ENCODE data around the gene MOCS1.
A peak's percentile ranks its signal among the peaks of the same experiment; 100 is the strongest.

The MOCS1 gene

DNA sequence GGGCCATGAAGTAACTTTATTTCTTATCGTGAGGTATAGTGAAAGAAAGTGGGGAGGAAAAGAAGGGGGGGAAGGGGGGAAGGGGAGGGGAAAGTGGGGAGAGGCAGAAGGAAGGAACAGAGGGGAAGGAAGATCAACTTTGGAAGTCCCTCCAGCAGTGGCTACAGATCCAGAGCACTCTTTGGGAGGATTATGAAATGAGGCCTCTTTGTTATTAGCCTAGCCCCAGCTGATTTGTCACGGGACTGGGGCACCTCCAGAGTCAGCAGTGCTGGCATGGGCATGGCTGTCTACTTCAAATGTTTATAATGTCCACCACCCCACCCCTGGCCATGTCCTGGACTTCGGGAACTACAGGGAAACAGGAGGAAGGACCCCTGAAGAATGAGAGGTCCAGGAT, 7.6 kb downstream of the MOCS1 start:
- H3K27ac Mint-ChIP-seq, result peak overlapping the region in 1 of 2 donors; percentile 80
- H3K4me3 Mint-ChIP-seq, result no peak overlapping the region
- peaks cover 4 to 11% of the 10 kb centered on the region in 2 donors for H3K27me3 Mint-ChIP-seq
- DNase-seq (no peak), ATAC-seq (replicated peaks) (no peak)
- H3K36me3 Mint-ChIP-seq (ENCODE audit: insufficient read depth), result peaks cover 3% of the 10 kb centered on the region
- H3K9me3 Mint-ChIP-seq, result peaks cover 0 to 6% of the 10 kb centered on the region in 2 donors
- H3K4me1 Mint-ChIP-seq (ENCODE audit: low read depth in 2 of 2), result peaks cover 0 to 4% of the 10 kb centered on the region in 2 donors

GRCh38 chr6:39925931-39926290, 8.4 kb downstream of the MOCS1 start:
- ATAC-seq (replicated peaks) (no peak), DNase-seq (no peak)
- H3K4me3 Mint-ChIP-seq, result no peak overlapping the region
- H3K36me3 Mint-ChIP-seq (ENCODE audit: insufficient read depth), result peaks cover 3% of the 10 kb centered on the region
- peaks cover 0 to 6% of the 10 kb centered on the region in 2 donors for H3K9me3 Mint-ChIP-seq
- H3K27me3 Mint-ChIP-seq, result peaks cover 0 to 8% of the 10 kb centered on the region in 2 donors
- peak overlapping the region in 1 of 2 donors; percentile 80 for H3K27ac Mint-ChIP-seq
- peaks cover 0 to 4% of the 10 kb centered on the region in 2 donors for H3K4me1 Mint-ChIP-seq (ENCODE audit: low read depth in 2 of 2)

DNA sequence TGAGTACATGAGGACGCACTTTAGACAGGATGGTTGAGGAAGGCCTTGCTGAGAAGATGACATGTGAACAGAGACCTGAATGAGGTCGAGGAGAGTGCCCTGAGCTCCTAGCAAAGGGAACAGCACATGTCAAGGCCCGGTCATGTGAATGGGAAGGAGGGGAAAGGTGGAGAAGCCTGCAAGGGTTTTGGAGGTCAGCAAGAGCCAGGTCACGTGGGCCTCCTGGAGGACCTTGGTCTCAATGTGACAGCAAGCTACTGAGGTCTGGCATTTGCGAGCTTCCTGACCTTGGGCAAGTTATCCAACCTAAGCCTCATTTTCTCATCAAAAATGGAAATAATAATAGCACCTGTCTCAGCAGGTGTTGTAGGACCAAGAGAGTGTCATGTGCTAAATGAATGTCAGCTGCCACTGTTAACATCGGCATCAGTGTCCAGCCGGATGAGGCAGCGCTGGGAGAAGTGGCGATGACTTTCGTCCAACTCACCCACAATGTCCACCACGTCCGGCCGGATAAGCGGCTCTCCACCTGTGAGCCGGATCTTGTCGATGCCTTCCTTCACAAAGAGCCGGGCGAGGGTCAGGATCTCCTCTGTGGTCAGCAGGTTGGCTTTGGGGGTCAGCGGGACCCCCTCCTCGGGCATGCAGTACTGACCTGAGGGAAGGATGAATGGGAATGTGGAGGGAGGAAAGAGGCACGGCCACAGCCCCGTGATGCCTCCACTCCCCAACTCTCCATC, 8.9 kb downstream of the MOCS1 start:
- peaks cover 0 to 8% of the 10 kb centered on the region in 2 donors for H3K27me3 Mint-ChIP-seq
- DNase-seq (no peak), ATAC-seq (replicated peaks) (no peak)
- H3K36me3 Mint-ChIP-seq (ENCODE audit: insufficient read depth), result peaks cover 3% of the 10 kb centered on the region
- H3K4me3 Mint-ChIP-seq, result no peak overlapping the region
- H3K27ac Mint-ChIP-seq, result no peak overlapping the region
- peaks cover 0 to 6% of the 10 kb centered on the region in 2 donors for H3K9me3 Mint-ChIP-seq
- H3K4me1 Mint-ChIP-seq (ENCODE audit: low read depth in 2 of 2), result peaks cover 0 to 4% of the 10 kb centered on the region in 2 donors

DNA sequence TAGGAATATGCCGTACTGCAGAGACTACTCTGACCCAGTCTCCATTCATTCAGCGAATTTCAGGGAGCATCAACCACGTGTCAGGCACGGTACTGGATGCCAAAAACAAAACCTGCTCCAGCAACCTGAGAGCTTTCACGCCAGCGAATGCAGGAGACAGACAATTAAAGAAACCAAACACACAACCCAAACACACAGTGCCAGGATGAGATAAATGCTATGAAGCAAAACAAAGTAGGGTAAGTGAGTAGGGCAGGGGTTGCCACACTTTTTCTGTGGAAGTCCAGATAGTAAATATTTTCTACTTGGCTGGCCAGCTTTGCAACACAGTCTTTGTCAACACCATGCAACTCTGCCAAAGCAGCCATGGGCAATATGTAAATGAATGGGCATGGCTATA, 10.0 kb downstream of the MOCS1 start:
- Mint-ChIP-seq H3K27ac (no peak overlapping the region), H3K36me3 (ENCODE audit: insufficient read depth) (peaks cover 3% of the 10 kb centered on the region), H3K27me3 (peaks cover 0 to 7% of the 10 kb centered on the region in 2 donors), H3K4me1 (ENCODE audit: low read depth in 2 of 2) (peaks cover 0 to 4% of the 10 kb centered on the region in 2 donors), H3K4me3 (no peak overlapping the region), H3K9me3 (peaks cover 0 to 6% of the 10 kb centered on the region in 2 donors)
- no peak for ATAC-seq (replicated peaks)
- no peak for DNase-seq

- H3K4me3 Mint-ChIP-seq, result no peak overlapping the region
- H3K36me3 Mint-ChIP-seq (ENCODE audit: insufficient read depth), result peaks cover 3% of the 10 kb centered on the region
- no peak for DNase-seq
- H3K9me3 Mint-ChIP-seq, result peaks cover 0 to 6% of the 10 kb centered on the region in 2 donors
- peaks cover 0 to 3% of the 10 kb centered on the region in 2 donors for H3K27me3 Mint-ChIP-seq
- no peak overlapping the region for H3K27ac Mint-ChIP-seq
- ATAC-seq (replicated peaks), result no peak
- peaks cover 0 to 4% of the 10 kb centered on the region in 2 donors for H3K4me1 Mint-ChIP-seq (ENCODE audit: low read depth in 2 of 2)
Observed at GRCh38 chr6:39923861-39924260, 10.4 kb downstream of the MOCS1 start.

- Mint-ChIP-seq H3K4me3 (no peak overlapping the region), H3K27me3 (no peaks in the 10 kb centered on the region), H3K36me3 (ENCODE audit: insufficient read depth) (peaks cover 3% of the 10 kb centered on the region), H3K9me3 (peaks cover 0 to 6% of the 10 kb centered on the region in 2 donors), H3K27ac (no peak overlapping the region), H3K4me1 (ENCODE audit: low read depth in 2 of 2) (peaks cover 0 to 4% of the 10 kb centered on the region in 2 donors)
- ATAC-seq (replicated peaks) (no peak), DNase-seq (no peak)
Observed at GRCh38 chr6:39923394-39923793, 10.9 kb downstream of the MOCS1 start.

DNA sequence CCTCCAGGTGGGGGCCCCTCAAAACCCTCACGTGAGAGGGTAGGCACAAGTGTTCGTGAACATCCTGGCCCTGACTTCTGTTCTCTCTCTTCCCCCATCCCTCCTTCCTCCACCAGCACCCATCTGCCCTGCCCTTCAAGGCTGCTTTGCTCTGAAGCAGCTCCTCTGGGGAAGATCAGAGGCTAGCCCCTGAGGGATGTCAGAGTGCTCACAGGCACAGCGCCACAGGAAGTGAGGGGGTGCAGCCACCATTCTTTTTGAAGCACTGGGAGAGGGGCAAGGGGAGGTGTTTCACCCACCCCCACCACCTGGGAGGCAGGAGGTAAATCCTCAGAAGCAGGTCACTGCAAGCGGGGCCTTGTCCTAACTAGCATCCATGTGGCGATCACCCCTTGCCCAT, 11.4 kb downstream of the MOCS1 start:
- H3K4me1 Mint-ChIP-seq (ENCODE audit: low read depth in 2 of 2), result peaks cover 0 to 4% of the 10 kb centered on the region in 2 donors
- H3K27ac Mint-ChIP-seq, result no peak overlapping the region
- DNase-seq, result no peak
- peaks cover 3% of the 10 kb centered on the region for H3K36me3 Mint-ChIP-seq (ENCODE audit: insufficient read depth)
- no peak overlapping the region for H3K4me3 Mint-ChIP-seq
- no peak for ATAC-seq (replicated peaks)
- no peaks in the 10 kb centered on the region for H3K27me3 Mint-ChIP-seq
- peaks cover 0 to 6% of the 10 kb centered on the region in 2 donors for H3K9me3 Mint-ChIP-seq

GRCh38 chr6:39920157-39920556, 14.1 kb downstream of the MOCS1 start:
- Mint-ChIP-seq H3K9me3 (no peaks in the 10 kb centered on the region), H3K4me3 (no peak overlapping the region), H3K27ac (no peak overlapping the region), H3K36me3 (ENCODE audit: insufficient read depth) (peaks cover 2% of the 10 kb centered on the region), H3K4me1 (ENCODE audit: low read depth in 2 of 2) (no peaks in the 10 kb centered on the region), H3K27me3 (peaks cover 8 to 13% of the 10 kb centered on the region in 2 donors)
- DNase-seq (no peak), ATAC-seq (replicated peaks) (no peak)

DNA sequence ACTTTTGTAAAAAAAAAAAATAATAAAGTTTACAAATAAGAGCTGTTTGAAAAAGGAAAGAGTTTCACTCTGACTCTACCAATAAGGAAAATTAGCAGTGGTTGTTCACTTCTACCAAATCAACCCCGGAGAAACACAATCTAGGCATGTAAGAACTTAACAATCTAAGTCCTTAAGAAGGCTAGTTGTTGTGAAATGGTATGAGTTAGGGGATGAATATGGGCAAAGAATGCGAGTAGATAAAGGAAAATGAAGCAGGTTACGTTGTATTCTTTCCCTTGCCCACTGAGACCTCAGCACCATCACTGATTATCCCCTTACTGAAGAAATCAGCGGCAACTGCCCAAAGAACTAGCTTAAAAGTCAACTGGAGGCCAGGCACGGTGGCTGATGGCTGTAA, 15.4 kb downstream of the MOCS1 start:
- Mint-ChIP-seq H3K27me3 (peaks cover 8 to 13% of the 10 kb centered on the region in 2 donors), H3K27ac (no peak overlapping the region), H3K4me3 (no peak overlapping the region), H3K36me3 (ENCODE audit: insufficient read depth) (peaks cover 2% of the 10 kb centered on the region), H3K9me3 (no peaks in the 10 kb centered on the region), H3K4me1 (ENCODE audit: low read depth in 2 of 2) (no peaks in the 10 kb centered on the region)
- DNase-seq (no peak), ATAC-seq (replicated peaks) (no peak)

DNA sequence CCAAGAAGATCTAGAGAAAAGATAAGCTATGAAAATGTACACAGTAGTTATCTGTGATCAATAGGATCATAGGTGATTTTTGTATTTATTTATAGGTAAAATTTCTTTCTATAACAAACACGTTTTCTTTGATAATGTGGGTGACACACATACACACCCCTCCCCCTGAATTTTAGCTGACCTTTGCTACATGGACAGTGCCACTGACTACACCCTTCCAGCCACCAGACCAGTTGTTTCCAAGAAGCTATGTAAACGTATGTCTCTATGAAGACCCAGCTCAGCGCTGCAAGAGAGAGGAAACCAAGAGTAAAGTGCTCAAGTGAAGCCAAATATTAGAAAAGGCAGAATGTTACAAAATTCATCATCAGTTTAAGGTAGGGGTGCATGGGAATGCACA, 16.3 kb downstream of the MOCS1 start:
- Mint-ChIP-seq H3K36me3 (ENCODE audit: insufficient read depth) (peaks cover 2% of the 10 kb centered on the region), H3K9me3 (no peaks in the 10 kb centered on the region), H3K4me1 (ENCODE audit: low read depth in 2 of 2) (no peaks in the 10 kb centered on the region), H3K27ac (no peak overlapping the region), H3K4me3 (no peak overlapping the region), H3K27me3 (peaks cover 8 to 13% of the 10 kb centered on the region in 2 donors)
- DNase-seq, result no peak
- no peak for ATAC-seq (replicated peaks)

GRCh38 chr6:39917329-39917728, 16.9 kb downstream of the MOCS1 start:
- Mint-ChIP-seq H3K4me1 (ENCODE audit: low read depth in 2 of 2) (no peaks in the 10 kb centered on the region), H3K36me3 (ENCODE audit: insufficient read depth) (peaks cover 2% of the 10 kb centered on the region), H3K4me3 (no peak overlapping the region), H3K27me3 (peaks cover 13% of the 10 kb centered on the region in 2 donors), H3K9me3 (no peaks in the 10 kb centered on the region), H3K27ac (no peak overlapping the region)
- DNase-seq (no peak), ATAC-seq (replicated peaks) (no peak)

DNA sequence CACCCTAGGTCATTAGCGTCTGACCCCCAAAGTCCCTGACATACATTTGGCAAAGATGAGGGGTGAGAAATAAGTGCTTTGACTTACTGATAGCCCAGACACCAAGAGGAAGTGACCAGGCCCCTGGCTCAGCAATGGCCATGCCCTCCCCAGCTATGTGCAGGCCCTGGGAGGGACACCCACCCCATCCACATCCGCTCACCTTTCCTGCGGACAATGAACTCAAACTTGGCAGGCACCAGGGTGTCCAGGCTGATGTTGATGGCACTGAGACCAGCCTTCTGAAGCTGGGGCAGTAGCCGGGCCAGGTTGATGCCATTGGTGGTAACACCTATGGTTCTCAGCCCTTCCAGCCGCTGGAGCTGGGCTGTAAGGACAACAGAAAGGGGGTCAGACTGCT, 18.4 kb downstream of the MOCS1 start:
- ATAC-seq (replicated peaks), result no peak
- H3K27me3 Mint-ChIP-seq, result peaks cover 13 to 20% of the 10 kb centered on the region in 2 donors

GRCh38 chr6:39914239-39914638, 20.0 kb downstream of the MOCS1 start:
- no peak overlapping the region for H3K27ac Mint-ChIP-seq
- H3K36me3 Mint-ChIP-seq (ENCODE audit: insufficient read depth), result peaks cover 7% of the 10 kb centered on the region
- H3K4me1 Mint-ChIP-seq (ENCODE audit: low read depth in 2 of 2), result no peaks in the 10 kb centered on the region
- no peak overlapping the region for H3K4me3 Mint-ChIP-seq
- no peaks in the 10 kb centered on the region for H3K9me3 Mint-ChIP-seq
- no peak for DNase-seq
- no peak for ATAC-seq (replicated peaks)
- H3K27me3 Mint-ChIP-seq, result peaks cover 13 to 20% of the 10 kb centered on the region in 2 donors

More for the DNA sequence above, 18.4 kb downstream of the MOCS1 start:
- Mint-ChIP-seq H3K36me3 (ENCODE audit: insufficient read depth) (peaks cover 2% of the 10 kb centered on the region), H3K27ac (no peak overlapping the region), H3K4me1 (ENCODE audit: low read depth in 2 of 2) (no peaks in the 10 kb centered on the region), H3K9me3 (no peaks in the 10 kb centered on the region), H3K4me3 (no peak overlapping the region)
- no peak for DNase-seq

DNA sequence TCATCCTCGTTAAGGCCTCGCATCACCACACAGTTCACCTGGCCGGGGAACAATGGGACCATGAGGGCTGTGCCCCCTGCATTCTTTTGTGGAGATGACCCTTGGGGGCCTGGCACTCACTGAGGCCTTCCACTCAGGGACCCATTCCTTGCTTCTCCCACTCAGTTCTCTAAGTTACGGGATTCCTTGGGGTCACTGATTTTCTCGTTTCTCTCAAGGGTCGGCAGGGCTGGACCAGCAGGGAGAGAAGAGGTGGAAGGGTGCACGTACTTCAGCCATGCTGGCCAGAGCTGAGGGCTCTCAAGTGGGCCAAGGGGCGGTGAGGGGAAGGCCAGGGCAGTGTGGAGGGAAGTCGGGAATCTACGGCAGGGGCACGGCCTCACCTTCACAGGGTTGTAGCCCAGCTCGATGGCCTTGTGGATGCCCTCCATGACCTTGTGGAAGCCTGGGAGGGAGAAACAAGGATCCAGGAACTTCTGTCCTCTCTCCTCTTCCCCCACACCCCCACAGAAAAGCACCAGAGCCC, 20.8 kb downstream of the MOCS1 start:
- DNase-seq (no peak), ATAC-seq (replicated peaks) (no peak)
- peaks cover 7% of the 10 kb centered on the region for H3K36me3 Mint-ChIP-seq (ENCODE audit: insufficient read depth)
- H3K4me1 Mint-ChIP-seq (ENCODE audit: low read depth in 2 of 2), result no peaks in the 10 kb centered on the region
- H3K27me3 Mint-ChIP-seq, result peaks cover 13 to 20% of the 10 kb centered on the region in 2 donors
- H3K9me3 Mint-ChIP-seq, result no peaks in the 10 kb centered on the region
- no peak overlapping the region for H3K27ac Mint-ChIP-seq
- H3K4me3 Mint-ChIP-seq, result no peak overlapping the region
